H1 (cell line): Measurements from ENCODE around the gene ZDHHC17. TPM values are rescaled to one million over a fixed set of nuclear protein-coding genes. Genes with fewer than 3 reads are reported as not detected.

Experiments used
- BRCA1 ChIP-seq: IDR thresholded peaks from 2 replicates; pipeline ENCODE4 v1.6.1; 2012; ENCODE audit warnings: low read depth, low read length, improper control_type of control experiment
- CHD2 ChIP-seq: IDR thresholded peaks from 2 replicates; pipeline ENCODE4 v1.6.1; 2012; ENCODE audit warnings: low read length, improper control_type of control experiment
- EGR1 ChIP-seq: IDR thresholded peaks from 2 replicates; pipeline ENCODE4 v1.6.1; 2011; ENCODE audit warnings: low read depth, low read length, borderline replicate concordance
- TAF1 ChIP-seq: IDR thresholded peaks from 2 replicates; pipeline ENCODE4 v1.6.1; 2011; ENCODE audit warnings: mild to moderate bottlenecking, low read depth, low read length
- polyA plus RNA-seq, 7 experiments: library from polyadenylated mRNA; depleted of rRNA in 3 of 7; stranded (reverse) in 5 of 7; unstranded in 2 of 7; fragments of >200 nt in 5 of 7; fragments of 200-250 nt in 2 of 7; gene quantifications; 1 replicate in 5 of 7; 2 replicates in 1 of 7; 4 replicates in 1 of 7; pipeline versions ENCODE4 v1.2.1 to v1.2.3, GENCODE V29; 2011 to 2013; ENCODE audit warnings: missing spikeins in 2 of 7, mixed read lengths in 2 of 7
- total RNA-seq: library from RNA; stranded (reverse); fragmentation: NEBNext Ultra II Directional; extraction: Animal tissue kit (Norgen Biotek cat#: 25700); gene quantifications from 2 replicates; pipeline ENCODE4 v1.2.1, GENCODE V29; 2021

The ZDHHC17 gene
- total and polyA plus RNA-seq, 2 of the 8 experiments (the other 6 are each of a cell fraction or from before 2014, with no cell fraction given), result 27.6 to 28.9 TPM

GRCh38 chr12:76830436-76830835, 66.5 kb downstream of the ZDHHC17 start (continued):
- TF ChIP-seq TAF1 (no peak), EGR1 (no peak), BRCA1 (no peak), CHD2 (no peak)
